Heart left ventricle (tissue), 16 donors: ENCODE data around the gene NFIC. TPM values are rescaled to one million over a fixed set of nuclear protein-coding genes. Genes with fewer than 3 reads are reported as not detected.

Experiments
- ATAC-seq, 4 donors: fragments of 200-7000 bp; cut with Tn5 transposase; one replicate each; pipeline ENCODE4 v1.9.1; 2020 to 2022; ENCODE audit warnings: moderate library complexity in 4 of 4, mild to moderate bottlenecking in 3 of 4, moderate number of reproducible peaks in 1 of 4
- DNase-seq, 5 donors: peaks; one replicate each; pipeline ENCODE4 v3.0.0-alpha.2; 2020
- H3K27ac ChIP-seq, 12 donors: fragments of 200-600 bp; sonication (generic) in 4 of 12; one replicate each; pipeline versions ENCODE4 v1.5.0 to v1.8.0; 2016 to 2022; ENCODE audit warnings: mild to moderate bottlenecking in 2 of 12
- H3K27me3 ChIP-seq, 9 donors: fragments of 200-600 bp; sonication (generic) in 2 of 9; one replicate each; pipeline versions ENCODE4 v1.5.1 to v1.8.0; 2016 to 2022; ENCODE audit warnings: mild to moderate bottlenecking in 3 of 9
- H3K36me3 ChIP-seq, 9 donors: fragments of 200-600 bp; sonication (generic) in 2 of 9; one replicate each; pipeline versions ENCODE4 v1.5.0 to v1.8.0; 2018 to 2022; ENCODE audit warnings: mild to moderate bottlenecking in 2 of 9
- H3K4me1 ChIP-seq, 12 donors: fragments of 200-600 bp; sonication (generic) in 4 of 12; one replicate each; pipeline versions ENCODE4 v1.5.0 to v1.8.0; 2016 to 2022; ENCODE audit warnings: mild to moderate bottlenecking in 3 of 12
- H3K4me3 ChIP-seq, 12 donors: fragments of 200-600 bp; sonication (generic) in 4 of 12; one replicate each; pipeline versions ENCODE4 v1.5.0 to v1.8.0; 2017 to 2022; ENCODE audit warnings: mild to moderate bottlenecking in 9 of 12, moderate library complexity in 4 of 12
- H3K9me3 ChIP-seq, 12 donors: fragments of 200-600 bp; sonication (generic) in 4 of 12; one replicate each; pipeline versions ENCODE4 v1.5.0 to v1.8.0; 2016 to 2022; ENCODE audit warnings: mild to moderate bottlenecking in 1 of 12
- CTCF ChIP-seq, 12 donors: fragments of 200-600 bp; sonication (generic) in 4 of 12; IDR thresholded peaks; one replicate each; pipeline versions ENCODE4 v1.5.0 to v1.8.0; 2018 to 2022; ENCODE audit warnings: antibody characterized with exemption in 12 of 12, mild to moderate bottlenecking in 5 of 12
- POLR2A ChIP-seq, 2 donors: fragments of 450-650 bp; IDR thresholded peaks; one replicate each; pipeline ENCODE4 v1.6.1; 2017; ENCODE audit warnings: antibody characterized with exemption in 2 of 2, mild to moderate bottlenecking in 2 of 2, moderate library complexity in 2 of 2
- WGBS, 4 donors: extraction: QIAGEN DNeasy Blood & Tissue Kit in 2 of 4; methylation state at CpG; one replicate each; pipeline versions ENCODE4 v1.1.5 to v1.1.7; 2013 to 2018; 5-methylcytosine and 5-hydroxymethylcytosine counted together
- intact Hi-C, 10 donors: fragments of 100-400 bp; cut with DNase I; formaldehyde crosslinking; loops; one replicate each; pipeline versions ENCODE4 v1.11.1 to v1.14.2; 2022
- polyA plus RNA-seq, 2 donors: library from polyadenylated mRNA; stranded (reverse); fragments of 200-250 nt; gene quantifications; one replicate each; pipeline ENCODE4 v1.2.3, GENCODE V29; 2013
- total RNA-seq, 9 donors: library from RNA; depleted of rRNA in 2 of 9; stranded (reverse); fragments of >200 nt in 2 of 9; fragmentation: NEBNext Ultra II Directional in 3 of 9; extraction: Animal tissue kit (Norgen Biotek cat#: 25700) in 3 of 9; gene quantifications; one replicate each; pipeline versions ENCODE4 v1.1.0 to v1.2.4, GENCODE V29; 2016 to 2023
- donor health status: ischemic (EF 13 %, LVEDD 7.1; RV severe dilation, severe dysfunction).
- donor health status: healthy with polysubstance abuse.
- donor health status: DM: no; HTN: yes; CAD: no.
- donor health status: DM: no; HTN: no; CAD: no.
- donor health status: ischemic (EF 25% LVEDD 6.9; RV normal size, moderate dysfunction).
- donor health status: ischemic (EF 25% LVEDD 5.7; RV mildly dilated, moderate dysfunction).
- donor health status: healthy.
- donor health status: DM: yes; HTN: yes; CAD: no.
- donor health status: ischemic (EF 35%, LVEDD 5.7; RV mildly dilated, moderate dysfunction).
- donor health status: nonischemic (EF 11% LVEDD 7.7; RV severe dilation, severe dysfunction).
- donor health status: DM: yes; HTN: yes; CAD: no.
- donor health status: PGD.
- donor health status: ischemic (EF 29% LVEDD 5.4; RV normal size, mild dysfunction).
- donor health status: nonischemic (EF 23%, LVEDD 6.1; RV moderate dilation, normal function).

NFIC gene
- total and polyA plus RNA-seq, 11 donors: 107 to 267 (median 159) TPM

- Histone ChIP-seq H3K9me3 (no peaks in the 10 kb centered on the region), H3K4me3 (peak overlapping the region in 6 of 12 donors; percentile 4 to 33 (median 22)), H3K27ac (peak overlapping the region; percentile 60 to 96 (median 84)), H3K4me1 (peaks cover 4 to 54% (median 36%) of the 10 kb centered on the region in 12 donors), H3K27me3 (no peaks in the 10 kb centered on the region), H3K36me3 (peaks cover 0 to 61% (median 49%) of the 10 kb centered on the region in 9 donors)
- ATAC-seq: peak; percentile 87 to 91 (median 88)
- TF ChIP-seq CTCF (IDR thresholded peaks at IDR 0.05) (no peak), POLR2A (IDR thresholded peaks at IDR 0.05) (peak in 1 of 2 donors; percentile 3)
- peak; percentile 86 to 95 (median 92) for DNase-seq
- WGBS, 4 donors: 17 to 29% (median 19%) methylated on average over 24 to 26 of the region's 26 CpGs
- intact Hi-C loops: no loop called here
These were observed 92.9 kb downstream of the NFIC start for GRCh38 chr19:3459089-3459881.

- ATAC-seq (peak in 2 of 4 donors; percentile 0 to 8), DNase-seq (no peak)
- intact Hi-C loops: no loop called here
- Histone ChIP-seq H3K36me3 (peaks cover 0 to 53% (median 41%) of the 10 kb centered on the region in 9 donors), H3K9me3 (no peaks in the 10 kb centered on the region), H3K4me1 (peaks cover 4 to 60% (median 36%) of the 10 kb centered on the region in 12 donors), H3K4me3 (peak overlapping the region in 1 of 12 donors; percentile 30), H3K27ac (peak overlapping the region; percentile 35 to 96 (median 84)), H3K27me3 (no peaks in the 10 kb centered on the region)
- TF ChIP-seq CTCF (IDR thresholded peaks at IDR 0.05) (no peak), POLR2A (IDR thresholded peaks at IDR 0.05) (no peak)
- 66 to 75% (median 73%) methylated on average over 9 to 15 of the region's 15 CpGs for WGBS, 4 donors
These were observed 93.7 kb downstream of the NFIC start for GRCh38 chr19:3459965-3460582.

- Histone ChIP-seq H3K27me3 (no peaks in the 10 kb centered on the region), H3K4me3 (no peak overlapping the region), H3K36me3 (peaks cover 0 to 29% (median 22%) of the 10 kb centered on the region in 9 donors), H3K27ac (peak overlapping the region in 3 of 12 donors; percentile 2 to 92 (median 30)), H3K4me1 (peaks cover 0 to 66% (median 32%) of the 10 kb centered on the region in 12 donors), H3K9me3 (no peaks in the 10 kb centered on the region)
- ATAC-seq (no peak), DNase-seq (no peak)
- 79 to 83% (median 80%) methylated on average over 35 to 58 of the region's 58 CpGs for WGBS, 4 donors
- intact Hi-C loops: no loop called here
- TF ChIP-seq CTCF (IDR thresholded peaks at IDR 0.05): no peak
- no peak for TF ChIP-seq POLR2A (IDR thresholded peaks at IDR 0.05)
These were observed 96.8 kb downstream of the NFIC start for GRCh38 chr19:3462991-3463713.
